Measurements from ENCODE around the gene SLAMF9.

GRCh38 chr1:159987186-159987585, 33.1 kb upstream of the SLAMF9 start:
- TF ChIP-seq EZH2 (IDR thresholded peaks at IDR 0.05; ENCODE audit: insufficient read depth, poor library complexity, severe bottlenecking) = no peak
- TF ChIP-seq EZH2phosphoT487 (IDR thresholded peaks at IDR 0.05; ENCODE audit: insufficient read depth, low read depth) = no peak
